GM12892 (cell line): ENCODE data around the gene NDUFAF2.

Experiments
- POLR2A ChIP-seq: IDR thresholded peaks from 2 replicates; pipeline ENCODE4 v1.6.1; 2011; ENCODE audit warnings: low read depth, low read length, control low read depth
- POLR2AphosphoS5 ChIP-seq: IDR thresholded peaks from 2 replicates; pipeline ENCODE4 v1.6.1; 2011; ENCODE audit warnings: low read depth, low read length, control low read depth
- TAF1 ChIP-seq: IDR thresholded peaks from 2 replicates; pipeline ENCODE4 v1.6.1; 2011; ENCODE audit warnings: low read depth, mild to moderate bottlenecking, control low read depth, low read length, borderline replicate concordance

GRCh38 chr5:60945813-60946187 lies 795 bp downstream of the NDUFAF2 start:
- TF ChIP-seq POLR2A, result no peak
- TF ChIP-seq POLR2AphosphoS5, result no peak
- no peak for TF ChIP-seq TAF1
